B cell (primary cell): ENCODE data around the gene KBTBD13. TPM values are rescaled to one million over a fixed set of nuclear protein-coding genes. Genes with fewer than 3 reads are reported as not detected.

Source experiments
- ATAC-seq: fragments of 200-7000 bp; cut with Tn5 transposase; one replicate; pipeline ENCODE4 v1.10.0; 2021; ENCODE audit warnings: low read depth, mild to moderate bottlenecking, moderate number of reproducible peaks, moderate library complexity
- CTCF ChIA-PET: fragments of 350-600 bp; sonication (Branson Sonifier 250); formaldehyde crosslinking; loops from one replicate; lab custom pipeline; 2021; ENCODE audit warnings: antibody characterized with exemption, inconsistent platforms; lab: Charles Lee
- POLR2A ChIA-PET: fragments of 350-600 bp; sonication (Branson Sonifier 250); formaldehyde crosslinking; loops from one replicate; lab custom pipeline; 2021; ENCODE audit warnings: antibody characterized with exemption; lab: Charles Lee
- DNase-seq: peaks from one replicate; pipeline ENCODE4 v3.0.0; 2013
- H2AFZ ChIP-seq: 2 replicates; pipeline ENCODE4 v1.6.1; 2012; ENCODE audit warnings: mild to moderate bottlenecking, low read depth, low read length; ENCODE audit not compliant: insufficient read depth, poor library complexity, severe bottlenecking
- H3K27ac ChIP-seq, 2 donors: 1 replicate in 1 of 2; 2 replicates in 1 of 2; pipeline ENCODE4 v1.5.1; 2012 to 2013; ENCODE audit warnings: low read length in 2 of 2, mild to moderate bottlenecking in 2 of 2, moderate library complexity in 1 of 2
- H3K27me3 ChIP-seq, 4 experiments: fragments of 200-600 bp in 1 of 4; sonication (generic) in 1 of 4; replicated peaks in 1 of 4; 1 replicate in 2 of 4; 2 replicates in 2 of 4; pipeline versions ENCODE4 v1.6.1 to v1.7.0; 2013 to 2016; ENCODE audit warnings: low read length in 3 of 4, mild to moderate bottlenecking in 2 of 4, mixed read lengths in 1 of 4, moderate library complexity in 1 of 4; ENCODE audit not compliant: insufficient read depth in 4 of 4, control insufficient read depth in 3 of 4; ENCODE audit errors: control extremely low read depth in 1 of 4
- H3K36me3 ChIP-seq, 2 experiments: replicated peaks in 1 of 2; 1 replicate in 1 of 2; 2 replicates in 1 of 2; pipeline versions ENCODE4 v1.6.1 to v1.7.1; 2013; ENCODE audit warnings: low read length in 1 of 2; ENCODE audit not compliant: insufficient read depth in 2 of 2, control insufficient read depth in 1 of 2; ENCODE audit errors: control extremely low read depth in 1 of 2, extremely low read depth in 1 of 2
- H3K4me1 ChIP-seq, 2 donors: fragments of 200-600 bp in 1 of 2; sonication (generic) in 1 of 2; 1 replicate in 1 of 2; 2 replicates in 1 of 2; pipeline versions ENCODE4 v1.5.1 to v1.6.1; 2013 to 2017; ENCODE audit warnings: low read length in 2 of 2; ENCODE audit not compliant: control insufficient read depth in 2 of 2, insufficient read depth in 2 of 2
- H3K4me2 ChIP-seq: replicated peaks from 2 replicates; pipeline ENCODE3; 2012; ENCODE audit warnings: mild to moderate bottlenecking, low read depth, low read length; ENCODE audit not compliant: poor library complexity, severe bottlenecking
- H3K4me3 ChIP-seq, 5 experiments: fragments of 200-600 bp in 1 of 5; sonication (generic) in 1 of 5; 1 replicate in 3 of 5; 2 replicates in 2 of 5; pipeline versions ENCODE4 v1.5.1 to v1.7.0; 2011 to 2016; ENCODE audit warnings: low read length in 4 of 5, mild to moderate bottlenecking in 4 of 5, low read depth in 2 of 5, control low read depth in 1 of 5, moderate library complexity in 1 of 5; ENCODE audit not compliant: insufficient read depth in 1 of 5; ENCODE audit errors: control extremely low read depth in 1 of 5, extremely low read depth in 1 of 5
- H3K79me2 ChIP-seq: fragments of 200-600 bp; sonication (generic); one replicate; pipeline ENCODE4 v1.6.0; 2016; ENCODE audit warnings: low read length; ENCODE audit not compliant: control insufficient read depth, insufficient read depth
- H3K9ac ChIP-seq: fragments of 200-600 bp; sonication (generic); 2 replicates; pipeline ENCODE4 v1.6.1; 2017; ENCODE audit warnings: mild to moderate bottlenecking, low read length, moderate library complexity
- H3K9me3 ChIP-seq, 3 donors: one replicate each; pipeline versions ENCODE4 v1.6.1 to v1.7.1; 2013; ENCODE audit warnings: low read length in 2 of 3; ENCODE audit not compliant: control insufficient read depth in 2 of 3, insufficient read depth in 1 of 3; ENCODE audit errors: control extremely low read depth in 1 of 3
- H4K20me1 ChIP-seq: 2 replicates; pipeline ENCODE4 v1.6.0; 2012; ENCODE audit warnings: mild to moderate bottlenecking, low read length; ENCODE audit not compliant: insufficient read depth, control insufficient read depth, poor library complexity, severe bottlenecking
- H3K27ac Mint-ChIP-seq: one replicate; pipeline ENCODE4 v1.8.0; 2021; ENCODE audit warnings: mixed read lengths
- H3K27me3 Mint-ChIP-seq: one replicate; pipeline ENCODE4 v1.8.0; 2021; ENCODE audit warnings: mixed read lengths
- H3K4me1 Mint-ChIP-seq: one replicate; pipeline ENCODE4 v1.8.0; 2021; ENCODE audit warnings: mixed read lengths
- H3K4me3 Mint-ChIP-seq: one replicate; pipeline ENCODE4 v1.8.0; 2021; ENCODE audit warnings: mixed read lengths
- H3K9me3 Mint-ChIP-seq: one replicate; pipeline ENCODE4 v1.8.0; 2022; ENCODE audit warnings: mixed read lengths; ENCODE audit not compliant: insufficient read depth
- EZH2 ChIP-seq: IDR thresholded peaks from 2 replicates; pipeline ENCODE4 v1.6.1; 2012; ENCODE audit warnings: borderline replicate concordance, low read depth, mild to moderate bottlenecking, moderate library complexity, low read length; ENCODE audit not compliant: insufficient read depth, poor library complexity, severe bottlenecking
- WGBS: methylation state at CpG from one replicate; pipeline ENCODE4 v1.1.5; 2013; ENCODE audit warnings: missing lambda C conversion rate; ENCODE audit not compliant: insufficient coverage; 5-methylcytosine and 5-hydroxymethylcytosine counted together
- intact Hi-C: fragments of 100-400 bp; cut with micrococcal nuclease; formaldehyde crosslinking; loops from one replicate; pipeline ENCODE4 v1.10.0; 2022
- polyA plus RNA-seq: library from polyadenylated mRNA; depleted of rRNA; stranded (reverse); fragments of >200 nt; gene quantifications from 2 replicates; pipeline ENCODE4 v1.2.3, GENCODE V29; 2012
- total RNA-seq, 2 donors: library from RNA; stranded (reverse); fragments of 120-200 nt in 1 of 2; gene quantifications; 1 replicate in 1 of 2; 2 replicates in 1 of 2; pipeline versions ENCODE4 v1.2.3 to v1.2.4, GENCODE V29; 2013 to 2022
- TF ChIP-seq, protein P1 (sequence below): fragments of 200-600 bp; IDR thresholded peaks from one replicate; pipeline ENCODE4 v1.8.0; 2022; ENCODE audit warnings: antibody characterized with exemption, mild to moderate bottlenecking

Gene KBTBD13
- total and polyA plus RNA-seq, 2 donors (not counting 1 experiment from before 2014, with no cell fraction given) = not detected

DNA sequence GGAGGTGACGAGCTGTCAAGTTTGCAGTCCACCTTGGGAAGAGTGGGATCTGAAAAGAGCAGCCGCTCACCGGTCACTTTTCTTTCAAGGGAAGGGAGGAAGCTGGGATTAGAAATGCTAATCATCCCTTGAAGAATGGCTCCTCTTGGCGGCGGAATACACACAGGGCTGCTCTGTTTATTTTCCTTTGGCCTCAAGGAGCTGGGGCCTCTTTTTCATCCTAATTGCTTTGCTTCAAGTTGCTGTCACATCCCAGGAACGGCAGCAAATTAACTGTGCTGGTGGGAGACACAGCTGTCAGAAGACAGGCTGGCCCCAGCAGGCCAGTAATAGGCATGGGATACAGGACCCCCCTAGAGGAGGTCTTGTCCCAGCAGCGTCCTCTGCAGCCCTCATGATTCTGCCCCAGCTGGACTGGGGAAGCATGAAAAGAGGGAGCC lies 6.7 kb downstream of the KBTBD13 start:
- H3K27me3 ChIP-seq = peaks cover 0 to 37% (median 9%) of the 10 kb centered on the region in 4 experiments
- DNase-seq (no peak), ATAC-seq (no peak)
- no peak overlapping the region for H3K27ac ChIP-seq
- no peaks in the 10 kb centered on the region for H3K9me3 ChIP-seq
- H4K20me1 ChIP-seq = no peaks in the 10 kb centered on the region
- ChIA-PET CTCF (interaction anchor here (1.6 kb wide), 1 partner anchor 49 kb away, joined by 6 read pairs; no protein-coding TSS in a partner anchor), POLR2A (no interaction called here)
- no peaks in the 10 kb centered on the region for H3K4me1 ChIP-seq
- H3K9ac ChIP-seq = no peak overlapping the region
- no peaks in the 10 kb centered on the region for H3K36me3 ChIP-seq
- H3K27ac Mint-ChIP-seq = no peak overlapping the region
- WGBS = 87% methylated on average over 6 of the region's 7 CpGs
- H3K79me2 ChIP-seq = no peaks in the 10 kb centered on the region
- no peak overlapping the region for H3K4me3 ChIP-seq
- no peaks in the 10 kb centered on the region for H3K9me3 Mint-ChIP-seq
- no peaks in the 10 kb centered on the region for H3K4me1 Mint-ChIP-seq
- peaks cover 49% of the 10 kb centered on the region for H3K27me3 Mint-ChIP-seq
- H2AFZ ChIP-seq = no peak overlapping the region
- intact Hi-C loops = no loop called here
- TF ChIP-seq, protein P1, sequence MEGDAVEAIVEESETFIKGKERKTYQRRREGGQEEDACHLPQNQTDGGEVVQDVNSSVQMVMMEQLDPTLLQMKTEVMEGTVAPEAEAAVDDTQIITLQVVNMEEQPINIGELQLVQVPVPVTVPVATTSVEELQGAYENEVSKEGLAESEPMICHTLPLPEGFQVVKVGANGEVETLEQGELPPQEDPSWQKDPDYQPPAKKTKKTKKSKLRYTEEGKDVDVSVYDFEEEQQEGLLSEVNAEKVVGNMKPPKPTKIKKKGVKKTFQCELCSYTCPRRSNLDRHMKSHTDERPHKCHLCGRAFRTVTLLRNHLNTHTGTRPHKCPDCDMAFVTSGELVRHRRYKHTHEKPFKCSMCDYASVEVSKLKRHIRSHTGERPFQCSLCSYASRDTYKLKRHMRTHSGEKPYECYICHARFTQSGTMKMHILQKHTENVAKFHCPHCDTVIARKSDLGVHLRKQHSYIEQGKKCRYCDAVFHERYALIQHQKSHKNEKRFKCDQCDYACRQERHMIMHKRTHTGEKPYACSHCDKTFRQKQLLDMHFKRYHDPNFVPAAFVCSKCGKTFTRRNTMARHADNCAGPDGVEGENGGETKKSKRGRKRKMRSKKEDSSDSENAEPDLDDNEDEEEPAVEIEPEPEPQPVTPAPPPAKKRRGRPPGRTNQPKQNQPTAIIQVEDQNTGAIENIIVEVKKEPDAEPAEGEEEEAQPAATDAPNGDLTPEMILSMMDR = no peak
- no peak for TF ChIP-seq EZH2
- H3K4me3 Mint-ChIP-seq = no peak overlapping the region
- H3K4me2 ChIP-seq = no peak overlapping the region

DNA sequence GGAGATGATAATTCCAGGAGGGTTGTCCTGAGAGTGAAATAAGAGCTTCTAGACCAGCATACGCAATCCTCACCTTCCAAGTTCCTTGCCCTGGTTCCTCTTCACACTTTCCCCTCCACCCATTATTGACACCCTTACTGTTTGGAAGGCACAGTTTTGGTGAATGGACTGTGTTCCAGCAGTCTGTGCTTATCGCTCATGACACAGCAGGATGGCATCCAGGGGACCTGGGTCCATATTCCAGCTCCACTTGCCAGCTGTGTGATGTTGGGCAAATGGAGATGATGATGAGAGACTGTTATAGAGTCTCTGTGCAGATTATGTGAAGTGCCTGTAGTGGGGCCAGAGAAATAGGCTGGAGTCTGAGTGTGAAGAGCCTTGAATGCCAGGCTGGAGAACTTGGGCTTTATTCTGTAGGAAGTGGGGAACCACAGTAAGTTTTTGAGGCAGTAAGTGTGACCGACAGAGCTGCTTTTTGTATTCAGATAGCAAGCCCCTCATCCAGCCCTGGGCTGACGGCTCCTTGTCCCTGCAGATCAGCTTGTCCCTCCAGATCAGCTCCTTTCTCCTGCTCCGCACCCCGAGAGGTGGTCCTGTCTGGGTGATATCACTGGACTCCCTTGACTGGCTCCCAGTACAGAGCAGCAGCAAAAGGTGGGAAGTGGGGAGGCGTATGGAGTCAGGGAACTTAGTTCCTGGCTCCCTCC lies 8.1 kb downstream of the KBTBD13 start:
- Histone ChIP-seq H4K20me1 (no peaks in the 10 kb centered on the region), H3K79me2 (no peaks in the 10 kb centered on the region), H3K4me3 (no peak overlapping the region), H3K4me1 (no peaks in the 10 kb centered on the region), H3K4me2 (no peak overlapping the region), H3K27ac (no peak overlapping the region), H2AFZ (no peak overlapping the region), H3K9ac (no peak overlapping the region), H3K9me3 (no peaks in the 10 kb centered on the region), H3K27me3 (peaks cover 0 to 30% (median 5%) of the 10 kb centered on the region in 4 experiments), H3K36me3 (no peaks in the 10 kb centered on the region)
- ATAC-seq (no peak), DNase-seq (no peak)
- ChIA-PET POLR2A (no interaction called here), CTCF (interaction anchor here (1.2 to 1.6 kb wide), 2 partner anchors 30 to 51 kb away, joined by 3 to 6 read pairs; no protein-coding TSS in a partner anchor)
- Mint-ChIP-seq H3K4me3 (no peak overlapping the region), H3K27me3 (peaks cover 39% of the 10 kb centered on the region), H3K27ac (no peak overlapping the region), H3K9me3 (no peaks in the 10 kb centered on the region), H3K4me1 (no peaks in the 10 kb centered on the region)
- 95% methylated on average over 4 of the region's 7 CpGs for WGBS
- TF ChIP-seq EZH2 = no peak
- TF ChIP-seq, protein P1 = no peak
- intact Hi-C loops = no loop called here
